Activated naive CD8-positive, alpha-beta T cell treated with anti-CD3 and anti-CD28 coated beads, Interleukin-2, amount 50 U/mL, for 16 hours (primary cell): ENCODE results near the gene GRIK3.

ENCODE experiments used
- DNase-seq: peaks from one replicate; pipeline ENCODE4 v3.0.0-alpha.2; 2020; ENCODE audit warnings: low read depth, low spot score

GRIK3 gene

GRCh38 chr1:36766481-36766880, 267.8 kb downstream of the GRIK3 start:
- DNase-seq, result no peak

- no peak for DNase-seq
Measured at GRCh38 chr1:36765785-36766300, 268.5 kb downstream of the GRIK3 start.

- DNase-seq, result no peak
Measured at GRCh38 chr1:36764798-36765197, 269.5 kb downstream of the GRIK3 start.

GRCh38 chr1:36763771-36764170, 270.5 kb downstream of the GRIK3 start:
- DNase-seq, result no peak

- no peak for DNase-seq
Measured at GRCh38 chr1:36762174-36762573, 272.1 kb downstream of the GRIK3 start.

GRCh38 chr1:36761113-36761512, 273.2 kb downstream of the GRIK3 start:
- no peak for DNase-seq

- no peak for DNase-seq
Measured at GRCh38 chr1:36760081-36760480, 274.2 kb downstream of the GRIK3 start.

- no peak for DNase-seq
Measured at GRCh38 chr1:36759355-36759754, 275.0 kb downstream of the GRIK3 start.

- DNase-seq, result no peak
Measured at GRCh38 chr1:36755303-36756230, 278.7 kb downstream of the GRIK3 start.

- DNase-seq, result no peak
Measured at GRCh38 chr1:36754366-36754765, 279.9 kb downstream of the GRIK3 start.

GRCh38 chr1:36753451-36753850, 280.9 kb downstream of the GRIK3 start:
- no peak for DNase-seq

GRCh38 chr1:36752891-36753361, 281.4 kb downstream of the GRIK3 start:
- DNase-seq, result no peak

- no peak for DNase-seq
Measured at GRCh38 chr1:36752431-36752830, 281.9 kb downstream of the GRIK3 start.

- no peak for DNase-seq
Measured at GRCh38 chr1:36751525-36751924, 282.8 kb downstream of the GRIK3 start.

GRCh38 chr1:36748466-36748865, 285.8 kb downstream of the GRIK3 start:
- no peak for DNase-seq
